Liver (tissue), 9 donors: ENCODE results near the gene CSTPP1. TPM values are rescaled to one million over a fixed set of nuclear protein-coding genes. Genes with fewer than 3 reads are reported as not detected.

Experiments used
- DNase-seq: peaks from one replicate; pipeline ENCODE4 v3.0.0-alpha.2; 2017; ENCODE audit warnings: low spot score
- H3K27ac ChIP-seq, 2 donors: one replicate each; pipeline ENCODE4 v1.7.0; 2013; ENCODE audit warnings: inconsistent platforms in 2 of 2, low read length in 2 of 2, control low read depth in 1 of 2, low read depth in 1 of 2, mild to moderate bottlenecking in 1 of 2
- H3K27me3 ChIP-seq, 4 donors: one replicate each; pipeline versions ENCODE4 v1.6.1 to v1.7.0; 2013; ENCODE audit warnings: low read length in 3 of 4, inconsistent platforms in 1 of 4, mild to moderate bottlenecking in 1 of 4, moderate library complexity in 1 of 4; ENCODE audit not compliant: control insufficient read depth in 4 of 4, insufficient read depth in 4 of 4
- H3K36me3 ChIP-seq, 4 donors: one replicate each; pipeline versions ENCODE4 v1.6.1 to v1.7.0; 2013; ENCODE audit warnings: low read length in 3 of 4, mild to moderate bottlenecking in 3 of 4, low read depth in 1 of 4, moderate library complexity in 1 of 4; ENCODE audit not compliant: control insufficient read depth in 4 of 4, insufficient read depth in 3 of 4
- H3K4me1 ChIP-seq, 4 donors: one replicate each; pipeline versions ENCODE4 v1.6.1 to v1.7.0; 2013; ENCODE audit warnings: low read length in 3 of 4, mild to moderate bottlenecking in 3 of 4, moderate library complexity in 1 of 4; ENCODE audit not compliant: control insufficient read depth in 4 of 4, insufficient read depth in 4 of 4
- H3K4me3 ChIP-seq, 3 donors: one replicate each; pipeline versions ENCODE4 v1.6.1 to v1.7.0; 2013; ENCODE audit warnings: low read length in 3 of 3, control low read depth in 1 of 3, low read depth in 1 of 3, mild to moderate bottlenecking in 1 of 3
- H3K9ac ChIP-seq, 2 donors: one replicate each; pipeline ENCODE4 v1.7.0; 2013; ENCODE audit warnings: low read length in 2 of 2, mild to moderate bottlenecking in 2 of 2, moderate library complexity in 2 of 2, control low read depth in 1 of 2, low read depth in 1 of 2
- H3K9me3 ChIP-seq, 4 donors: one replicate each; pipeline versions ENCODE4 v1.6.1 to v1.7.0; 2013; ENCODE audit warnings: low read length in 3 of 4; ENCODE audit not compliant: control insufficient read depth in 4 of 4
- EGR1 ChIP-seq, 2 donors: IDR thresholded peaks; 2 replicates each; pipeline ENCODE4 v1.6.1; 2016 to 2018; ENCODE audit warnings: antibody characterized with exemption in 2 of 2, low read depth in 2 of 2
- FOXA1 ChIP-seq: IDR thresholded peaks from 2 replicates; pipeline ENCODE4 v1.6.1; 2016; ENCODE audit warnings: antibody characterized with exemption
- FOXA2 ChIP-seq: IDR thresholded peaks from 2 replicates; pipeline ENCODE4 v1.6.1; 2016; ENCODE audit warnings: antibody characterized with exemption
- GABPA ChIP-seq, 2 donors: IDR thresholded peaks in 1 of 2; conservative IDR thresholded peaks in 1 of 2; 2 replicates each; pipeline ENCODE4 v1.6.1; 2016; ENCODE audit warnings: antibody characterized with exemption in 2 of 2, mild to moderate bottlenecking in 1 of 2, moderate library complexity in 1 of 2
- HNF4A ChIP-seq, 2 donors: conservative IDR thresholded peaks; 2 replicates each; pipeline ENCODE4 v1.6.1; 2016; ENCODE audit warnings: antibody characterized with exemption in 2 of 2, mild to moderate bottlenecking in 2 of 2
- HNF4G ChIP-seq: IDR thresholded peaks from 2 replicates; pipeline ENCODE4 v1.6.1; 2016; ENCODE audit warnings: antibody characterized with exemption
- JUND ChIP-seq, 2 donors: IDR thresholded peaks; 2 replicates each; pipeline ENCODE4 v1.6.1; 2016; ENCODE audit warnings: antibody characterized with exemption in 2 of 2
- NR2F2 ChIP-seq: IDR thresholded peaks from 2 replicates; pipeline ENCODE4 v1.6.1; 2016; ENCODE audit warnings: antibody characterized with exemption
- RAD21 ChIP-seq, 2 donors: IDR thresholded peaks; 2 replicates each; pipeline ENCODE4 v1.6.1; 2016; ENCODE audit warnings: antibody characterized with exemption in 2 of 2, mild to moderate bottlenecking in 2 of 2
- RXRA ChIP-seq, 2 donors: IDR thresholded peaks; 2 replicates each; pipeline ENCODE4 v1.6.1; 2017 to 2018; ENCODE audit warnings: antibody characterized with exemption in 2 of 2, mild to moderate bottlenecking in 1 of 2
- SP1 ChIP-seq: IDR thresholded peaks from 2 replicates; pipeline ENCODE4 v1.6.1; 2018; ENCODE audit warnings: antibody characterized with exemption, mild to moderate bottlenecking
- TAF1 ChIP-seq: conservative IDR thresholded peaks from 2 replicates; pipeline ENCODE4 v1.6.1; 2016; ENCODE audit warnings: antibody characterized with exemption, mild to moderate bottlenecking
- YY1 ChIP-seq: IDR thresholded peaks from 2 replicates; pipeline ENCODE4 v1.6.1; 2016; ENCODE audit warnings: antibody characterized with exemption, mild to moderate bottlenecking
- WGBS: extraction: QIAGEN DNeasy Blood & Tissue Kit; methylation state at CpG from one replicate; pipeline ENCODE4 v1.1.7; 2013; 5-methylcytosine and 5-hydroxymethylcytosine counted together
- polyA plus RNA-seq, 2 donors: library from polyadenylated mRNA; stranded (reverse) in 1 of 2; unstranded in 1 of 2; fragments of 200-250 nt in 1 of 2; fragments of >200 nt in 1 of 2; fragmentation: Nextera tagmentation in 1 of 2; extraction: Ambion mirVana in 1 of 2; gene quantifications; one replicate each; pipeline versions ENCODE4 v1.2.1 to v1.2.3, GENCODE V29; 2013 to 2015
- total RNA-seq, 2 donors: library from RNA; depleted of rRNA; stranded (reverse); fragments of >200 nt; gene quantifications; one replicate each; pipeline ENCODE4 v1.2.3, GENCODE V29; 2014
- TF ChIP-seq, protein P1 (sequence below): fragments of 150-350 bp; IDR thresholded peaks from 2 replicates; pipeline ENCODE4 v1.5.1; 2017; ENCODE audit warnings: improper control_type of control experiment, low read depth, low read length; ENCODE audit not compliant: missing input control
- TF ChIP-seq, protein P2 (sequence below): IDR thresholded peaks from 2 replicates; pipeline ENCODE4 v1.6.1; 2016; ENCODE audit warnings: antibody characterized with exemption, mild to moderate bottlenecking
- TF ChIP-seq, protein P3 (sequence below): IDR thresholded peaks from 2 replicates; pipeline ENCODE4 v1.6.1; 2016; ENCODE audit warnings: antibody characterized with exemption
- TF ChIP-seq, protein P4 (sequence below): IDR thresholded peaks from 2 replicates; pipeline ENCODE4 v1.6.1; 2016; ENCODE audit warnings: antibody characterized with exemption
- TF ChIP-seq, protein P5 (sequence below): IDR thresholded peaks from 2 replicates; pipeline ENCODE4 v1.6.1; 2016; ENCODE audit warnings: antibody characterized with exemption
- donor health status: healthy.
- donor health status: healthy.
- donor health status: healthy.
- donor health status: healthy.
- donor health status: healthy.

The CSTPP1 gene
- total and polyA plus RNA-seq, 4 donors, result 5.4 to 6.6 (median 5.7) TPM

DNA sequence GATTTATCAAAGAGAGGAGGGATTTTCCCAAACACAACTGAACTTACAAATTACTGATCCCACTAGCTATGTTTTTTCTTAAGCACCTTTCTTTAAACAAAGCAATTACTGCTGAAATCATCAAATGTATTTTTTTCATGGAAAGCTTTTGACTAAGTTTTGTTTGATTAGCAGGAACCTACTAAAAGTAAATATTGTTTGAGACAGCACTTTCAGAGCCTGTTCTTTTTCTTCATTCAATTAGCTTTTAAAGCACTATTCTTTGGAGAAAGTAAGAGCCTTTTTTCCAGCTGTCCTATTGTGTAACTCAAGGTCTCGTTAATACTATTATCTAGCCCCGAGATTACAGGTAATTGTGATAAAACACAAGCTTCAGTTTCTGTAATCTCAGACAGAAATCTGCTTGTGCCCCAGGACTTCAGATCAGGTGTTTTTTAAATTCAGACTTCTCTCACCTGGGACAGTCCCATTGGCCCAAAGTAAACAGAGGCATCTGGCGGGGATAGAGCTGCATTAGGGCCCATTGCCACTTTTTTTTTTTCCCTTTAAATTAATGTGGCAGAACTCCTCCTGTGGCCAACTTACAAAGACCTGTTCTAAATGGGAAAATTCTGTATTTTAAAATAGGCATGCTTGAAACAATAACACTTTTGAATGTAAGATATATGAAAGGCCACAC, 11.0 kb downstream of the CSTPP1 start:
- Histone ChIP-seq H3K27me3 (no peaks in the 10 kb centered on the region), H3K4me1 (peaks cover 0 to 11% (median 6%) of the 10 kb centered on the region in 4 donors), H3K27ac (no peak overlapping the region), H3K9ac (no peak overlapping the region), H3K36me3 (no peaks in the 10 kb centered on the region), H3K9me3 (no peaks in the 10 kb centered on the region), H3K4me3 (no peak overlapping the region)
- WGBS, result 30% methylated on average over 3 of the region's 3 CpGs
- no peak for TF ChIP-seq NR2F2
- no peak for TF ChIP-seq FOXA1
- TF ChIP-seq JUND (IDR thresholded peaks at IDR 0.05), result no peak
- TF ChIP-seq, protein P1, sequence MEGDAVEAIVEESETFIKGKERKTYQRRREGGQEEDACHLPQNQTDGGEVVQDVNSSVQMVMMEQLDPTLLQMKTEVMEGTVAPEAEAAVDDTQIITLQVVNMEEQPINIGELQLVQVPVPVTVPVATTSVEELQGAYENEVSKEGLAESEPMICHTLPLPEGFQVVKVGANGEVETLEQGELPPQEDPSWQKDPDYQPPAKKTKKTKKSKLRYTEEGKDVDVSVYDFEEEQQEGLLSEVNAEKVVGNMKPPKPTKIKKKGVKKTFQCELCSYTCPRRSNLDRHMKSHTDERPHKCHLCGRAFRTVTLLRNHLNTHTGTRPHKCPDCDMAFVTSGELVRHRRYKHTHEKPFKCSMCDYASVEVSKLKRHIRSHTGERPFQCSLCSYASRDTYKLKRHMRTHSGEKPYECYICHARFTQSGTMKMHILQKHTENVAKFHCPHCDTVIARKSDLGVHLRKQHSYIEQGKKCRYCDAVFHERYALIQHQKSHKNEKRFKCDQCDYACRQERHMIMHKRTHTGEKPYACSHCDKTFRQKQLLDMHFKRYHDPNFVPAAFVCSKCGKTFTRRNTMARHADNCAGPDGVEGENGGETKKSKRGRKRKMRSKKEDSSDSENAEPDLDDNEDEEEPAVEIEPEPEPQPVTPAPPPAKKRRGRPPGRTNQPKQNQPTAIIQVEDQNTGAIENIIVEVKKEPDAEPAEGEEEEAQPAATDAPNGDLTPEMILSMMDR, result no peak
- no peak for TF ChIP-seq TAF1
- TF ChIP-seq HNF4A (conservative IDR thresholded peaks at IDR 0.05), result no peak
- no peak for TF ChIP-seq RXRA (IDR thresholded peaks at IDR 0.05)
- TF ChIP-seq YY1, result no peak
- TF ChIP-seq HNF4G, result no peak
- no peak for TF ChIP-seq SP1
- TF ChIP-seq FOXA2, result no peak
- TF ChIP-seq, protein P2, sequence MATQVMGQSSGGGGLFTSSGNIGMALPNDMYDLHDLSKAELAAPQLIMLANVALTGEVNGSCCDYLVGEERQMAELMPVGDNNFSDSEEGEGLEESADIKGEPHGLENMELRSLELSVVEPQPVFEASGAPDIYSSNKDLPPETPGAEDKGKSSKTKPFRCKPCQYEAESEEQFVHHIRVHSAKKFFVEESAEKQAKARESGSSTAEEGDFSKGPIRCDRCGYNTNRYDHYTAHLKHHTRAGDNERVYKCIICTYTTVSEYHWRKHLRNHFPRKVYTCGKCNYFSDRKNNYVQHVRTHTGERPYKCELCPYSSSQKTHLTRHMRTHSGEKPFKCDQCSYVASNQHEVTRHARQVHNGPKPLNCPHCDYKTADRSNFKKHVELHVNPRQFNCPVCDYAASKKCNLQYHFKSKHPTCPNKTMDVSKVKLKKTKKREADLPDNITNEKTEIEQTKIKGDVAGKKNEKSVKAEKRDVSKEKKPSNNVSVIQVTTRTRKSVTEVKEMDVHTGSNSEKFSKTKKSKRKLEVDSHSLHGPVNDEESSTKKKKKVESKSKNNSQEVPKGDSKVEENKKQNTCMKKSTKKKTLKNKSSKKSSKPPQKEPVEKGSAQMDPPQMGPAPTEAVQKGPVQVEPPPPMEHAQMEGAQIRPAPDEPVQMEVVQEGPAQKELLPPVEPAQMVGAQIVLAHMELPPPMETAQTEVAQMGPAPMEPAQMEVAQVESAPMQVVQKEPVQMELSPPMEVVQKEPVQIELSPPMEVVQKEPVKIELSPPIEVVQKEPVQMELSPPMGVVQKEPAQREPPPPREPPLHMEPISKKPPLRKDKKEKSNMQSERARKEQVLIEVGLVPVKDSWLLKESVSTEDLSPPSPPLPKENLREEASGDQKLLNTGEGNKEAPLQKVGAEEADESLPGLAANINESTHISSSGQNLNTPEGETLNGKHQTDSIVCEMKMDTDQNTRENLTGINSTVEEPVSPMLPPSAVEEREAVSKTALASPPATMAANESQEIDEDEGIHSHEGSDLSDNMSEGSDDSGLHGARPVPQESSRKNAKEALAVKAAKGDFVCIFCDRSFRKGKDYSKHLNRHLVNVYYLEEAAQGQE, result no peak
- TF ChIP-seq, protein P3, sequence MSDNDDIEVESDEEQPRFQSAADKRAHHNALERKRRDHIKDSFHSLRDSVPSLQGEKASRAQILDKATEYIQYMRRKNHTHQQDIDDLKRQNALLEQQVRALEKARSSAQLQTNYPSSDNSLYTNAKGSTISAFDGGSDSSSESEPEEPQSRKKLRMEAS, result no peak
- TF ChIP-seq RAD21 (IDR thresholded peaks at IDR 0.05), result no peak
- TF ChIP-seq EGR1 (IDR thresholded peaks at IDR 0.05; ENCODE audit: low read depth in 2 of 2), result no peak
- TF ChIP-seq, protein P4, sequence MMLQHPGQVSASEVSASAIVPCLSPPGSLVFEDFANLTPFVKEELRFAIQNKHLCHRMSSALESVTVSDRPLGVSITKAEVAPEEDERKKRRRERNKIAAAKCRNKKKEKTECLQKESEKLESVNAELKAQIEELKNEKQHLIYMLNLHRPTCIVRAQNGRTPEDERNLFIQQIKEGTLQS, result no peak
- no peak for TF ChIP-seq GABPA (IDR thresholded peaks at IDR 0.05 in 1 of 2, conservative IDR thresholded peaks at IDR 0.05 in 1 of 2)
- DNase-seq, result no peak

DNA sequence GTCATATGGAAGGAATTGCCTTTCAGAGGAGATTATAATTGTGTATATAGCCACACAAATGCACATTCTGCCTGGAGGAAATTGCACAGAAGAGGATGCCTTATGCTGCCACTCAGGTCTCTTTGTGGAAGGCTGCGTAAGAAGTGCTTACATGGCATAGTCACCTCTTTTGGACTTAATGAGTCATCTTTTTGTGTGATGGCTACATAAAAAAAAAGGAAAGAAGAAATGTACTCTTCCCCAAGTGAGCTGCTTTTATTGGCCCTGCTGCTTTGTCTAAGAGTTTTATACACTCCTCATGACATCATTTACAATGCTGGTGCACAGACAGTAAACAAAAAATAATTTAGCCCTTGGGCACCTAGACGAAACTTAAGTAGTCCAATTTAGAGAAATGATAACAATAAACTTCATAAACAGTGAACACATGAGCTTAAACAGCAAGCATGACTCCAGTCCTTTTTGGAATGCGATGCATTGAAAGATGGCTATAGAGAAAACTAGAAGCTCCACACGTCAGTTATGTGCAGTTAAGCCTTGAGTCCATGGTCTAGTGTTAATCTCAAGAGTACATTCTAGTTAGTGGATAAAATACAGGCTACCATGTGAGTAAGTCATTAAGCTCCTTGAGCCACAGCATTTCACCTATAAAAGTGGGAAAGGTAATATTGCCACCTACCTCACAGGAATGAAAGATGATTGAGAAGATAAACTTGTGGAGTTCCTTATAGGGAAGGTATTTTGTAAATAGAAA, 12.0 kb downstream of the CSTPP1 start:
- Histone ChIP-seq H3K9ac (no peak overlapping the region), H3K9me3 (no peaks in the 10 kb centered on the region), H3K36me3 (no peaks in the 10 kb centered on the region), H3K27me3 (no peaks in the 10 kb centered on the region), H3K4me3 (no peak overlapping the region), H3K4me1 (peaks cover 0 to 11% (median 6%) of the 10 kb centered on the region in 4 donors), H3K27ac (no peak overlapping the region)
- no peak for DNase-seq
- 90% methylated on average over 4 of the region's 4 CpGs for WGBS
- TF ChIP-seq RXRA (IDR thresholded peaks at IDR 0.05) (no peak), JUND (IDR thresholded peaks at IDR 0.05) (no peak), FOXA1 (no peak), HNF4G (no peak), YY1 (no peak), SP1 (no peak), EGR1 (IDR thresholded peaks at IDR 0.05; ENCODE audit: low read depth in 2 of 2) (no peak), HNF4A (conservative IDR thresholded peaks at IDR 0.05) (no peak), TAF1 (no peak), NR2F2 (no peak), FOXA2 (no peak), GABPA (IDR thresholded peaks at IDR 0.05 in 1 of 2, conservative IDR thresholded peaks at IDR 0.05 in 1 of 2) (no peak)
- TF ChIP-seq, protein P3, result no peak
- TF ChIP-seq, protein P4, result no peak
- TF ChIP-seq, protein P5, sequence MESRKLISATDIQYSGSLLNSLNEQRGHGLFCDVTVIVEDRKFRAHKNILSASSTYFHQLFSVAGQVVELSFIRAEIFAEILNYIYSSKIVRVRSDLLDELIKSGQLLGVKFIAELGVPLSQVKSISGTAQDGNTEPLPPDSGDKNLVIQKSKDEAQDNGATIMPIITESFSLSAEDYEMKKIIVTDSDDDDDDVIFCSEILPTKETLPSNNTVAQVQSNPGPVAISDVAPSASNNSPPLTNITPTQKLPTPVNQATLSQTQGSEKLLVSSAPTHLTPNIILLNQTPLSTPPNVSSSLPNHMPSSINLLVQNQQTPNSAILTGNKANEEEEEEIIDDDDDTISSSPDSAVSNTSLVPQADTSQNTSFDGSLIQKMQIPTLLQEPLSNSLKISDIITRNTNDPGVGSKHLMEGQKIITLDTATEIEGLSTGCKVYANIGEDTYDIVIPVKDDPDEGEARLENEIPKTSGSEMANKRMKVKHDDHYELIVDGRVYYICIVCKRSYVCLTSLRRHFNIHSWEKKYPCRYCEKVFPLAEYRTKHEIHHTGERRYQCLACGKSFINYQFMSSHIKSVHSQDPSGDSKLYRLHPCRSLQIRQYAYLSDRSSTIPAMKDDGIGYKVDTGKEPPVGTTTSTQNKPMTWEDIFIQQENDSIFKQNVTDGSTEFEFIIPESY, result no peak
- TF ChIP-seq, protein P1, result no peak
